RWPE2 (cell line): Measurements from ENCODE around the gene INTS13.

Experiments used
- ATAC-seq: fragments of 200-7000 bp; cut with Tn5 transposase; 3 replicates; pipeline ENCODE4 v1.9.1; 2021; ENCODE audit warnings: low read depth
- DNase-seq: peaks from one replicate; pipeline ENCODE4 v3.0.0-alpha.2; 2020; ENCODE audit warnings: low spot score
- H3K27ac ChIP-seq: fragments of 450-650 bp; 2 replicates; pipeline ENCODE4 v1.5.1; 2017; ENCODE audit warnings: mild to moderate bottlenecking; ENCODE audit not compliant: poor library complexity, severe bottlenecking
- H3K27me3 ChIP-seq: fragments of 250-450 bp; sonication (Bioruptor Pico); 2 replicates; pipeline ENCODE4 v1.5.1; 2021; ENCODE audit warnings: mild to moderate bottlenecking, moderate library complexity; ENCODE audit not compliant: insufficient read depth, poor library complexity, severe bottlenecking
- H3K36me3 ChIP-seq: fragments of 250-450 bp; sonication (Bioruptor Pico); 2 replicates; pipeline ENCODE4 v1.5.1; 2020; ENCODE audit warnings: low read depth, mild to moderate bottlenecking, moderate library complexity
- H3K4me1 ChIP-seq: fragments of 250-450 bp; sonication (Bioruptor Pico); 2 replicates; pipeline ENCODE4 v1.5.1; 2021; ENCODE audit warnings: mild to moderate bottlenecking, moderate library complexity; ENCODE audit not compliant: insufficient read depth, poor library complexity, severe bottlenecking
- H3K4me3 ChIP-seq: fragments of 250-450 bp; sonication (Bioruptor Pico); 2 replicates; pipeline ENCODE4 v1.5.1; 2021; ENCODE audit warnings: mild to moderate bottlenecking, moderate library complexity; ENCODE audit not compliant: severe bottlenecking
- H3K9me3 ChIP-seq: fragments of 250-450 bp; sonication (Bioruptor Pico); 2 replicates; pipeline ENCODE4 v1.5.1; 2021; ENCODE audit warnings: mild to moderate bottlenecking, moderate library complexity; ENCODE audit not compliant: severe bottlenecking
- CTCF ChIP-seq: fragments of 450-650 bp; IDR thresholded peaks from one replicate; pipeline ENCODE4 v1.5.1; 2017; ENCODE audit warnings: mild to moderate bottlenecking, moderate library complexity; ENCODE audit not compliant: poor library complexity, severe bottlenecking

INTS13 gene

GRCh38 chr12:26954027-26954426 is 16.2 kb upstream of the INTS13 start:
- no peak overlapping the region for H3K4me3 ChIP-seq
- DNase-seq (no peak), ATAC-seq (no peak)
- no peaks in the 10 kb centered on the region for H3K27me3 ChIP-seq
- no peak for TF ChIP-seq CTCF
- no peaks in the 10 kb centered on the region for H3K4me1 ChIP-seq
- no peak overlapping the region for H3K27ac ChIP-seq
- H3K9me3 ChIP-seq, result no peaks in the 10 kb centered on the region
- peaks cover 15% of the 10 kb centered on the region for H3K36me3 ChIP-seq

GRCh38 chr12:26953447-26953846 is 15.7 kb upstream of the INTS13 start:
- no peak for TF ChIP-seq CTCF
- H3K27me3 ChIP-seq, result no peaks in the 10 kb centered on the region
- H3K27ac ChIP-seq, result no peak overlapping the region
- H3K36me3 ChIP-seq, result peaks cover 15% of the 10 kb centered on the region
- H3K4me1 ChIP-seq, result no peaks in the 10 kb centered on the region
- H3K9me3 ChIP-seq, result no peaks in the 10 kb centered on the region
- DNase-seq (no peak), ATAC-seq (no peak)
- H3K4me3 ChIP-seq, result no peak overlapping the region

GRCh38 chr12:26948309-26948708 is 10.5 kb upstream of the INTS13 start:
- no peak for ATAC-seq
- Histone ChIP-seq H3K4me1 (no peaks in the 10 kb centered on the region), H3K36me3 (no peaks in the 10 kb centered on the region), H3K9me3 (no peaks in the 10 kb centered on the region), H3K27ac (no peak overlapping the region), H3K27me3 (no peaks in the 10 kb centered on the region), H3K4me3 (no peak overlapping the region)
- no peak for DNase-seq
- no peak for TF ChIP-seq CTCF

- ATAC-seq (no peak), DNase-seq (no peak)
- no peak for TF ChIP-seq CTCF
- H3K4me3 ChIP-seq, result no peak overlapping the region
- no peaks in the 10 kb centered on the region for H3K9me3 ChIP-seq
- no peak overlapping the region for H3K27ac ChIP-seq
- peaks cover 3% of the 10 kb centered on the region for H3K4me1 ChIP-seq
- peaks cover 2% of the 10 kb centered on the region; the same call in 1 of the 2 replicates for H3K36me3 ChIP-seq
- no peaks in the 10 kb centered on the region for H3K27me3 ChIP-seq
Observed at GRCh38 chr12:26941215-26941594, 3.4 kb upstream of the INTS13 start.

- no peak overlapping the region for H3K4me3 ChIP-seq
- no peaks in the 10 kb centered on the region for H3K9me3 ChIP-seq
- no peaks in the 10 kb centered on the region for H3K27me3 ChIP-seq
- peaks cover 7% of the 10 kb centered on the region for H3K4me1 ChIP-seq
- DNase-seq (no peak), ATAC-seq (no peak)
- no peak overlapping the region for H3K27ac ChIP-seq
- no peak for TF ChIP-seq CTCF
- H3K36me3 ChIP-seq, result peaks cover 7% of the 10 kb centered on the region
Observed at GRCh38 chr12:26940516-26941214, 2.9 kb upstream of the INTS13 start.
